GM19467 (cell line): ENCODE results near the gene ACER2.
A peak's percentile ranks its signal among the peaks of the same experiment; 100 is the strongest.

Experiments used
- ATAC-seq: cut with Tn5 transposase; IDR thresholded peaks from one replicate; pipeline ENCODE4 v1.9.1; 2021; ENCODE audit warnings: mild to moderate bottlenecking, moderate library complexity; ENCODE audit not compliant: unreplicated experiment

ACER2 gene

DNA sequence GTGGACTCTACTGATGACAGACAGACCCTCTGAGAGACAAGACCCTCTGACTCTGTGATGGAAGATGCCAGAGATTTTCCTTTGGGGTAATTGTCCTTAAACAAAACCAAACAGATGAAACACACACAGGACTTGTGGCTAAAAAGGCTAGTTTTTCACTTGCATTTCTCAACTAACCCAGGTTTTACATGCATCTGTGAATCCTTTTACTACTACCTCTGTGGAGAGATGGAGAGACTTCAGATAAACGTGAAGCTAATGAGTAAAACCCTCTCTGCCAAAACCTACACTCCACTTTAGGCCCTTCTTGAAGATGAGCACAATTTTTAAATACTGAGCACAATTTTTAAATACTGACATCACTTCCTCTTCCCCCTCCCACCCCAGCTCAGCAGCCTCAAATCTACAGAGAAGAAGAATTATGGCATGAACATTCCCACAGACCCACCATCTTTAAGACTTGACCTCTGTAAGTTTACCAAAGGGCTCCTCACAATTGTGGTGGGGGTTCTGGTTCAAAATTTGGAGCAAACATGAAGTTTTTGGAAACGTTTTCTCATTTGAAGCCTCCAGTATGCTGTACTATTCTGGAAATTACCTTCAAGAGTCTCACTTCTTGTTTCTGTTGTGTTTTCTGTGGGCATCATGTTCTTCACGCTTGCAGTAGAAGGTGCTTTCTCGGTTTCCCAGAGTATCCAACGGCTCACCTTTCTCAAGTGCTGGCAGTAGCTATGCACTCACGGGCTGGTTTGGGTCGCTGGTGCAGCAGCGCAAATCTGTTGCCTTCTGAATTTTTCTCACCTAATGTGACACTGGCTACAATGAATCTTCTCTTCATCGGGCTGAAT, 42.7 kb downstream of the ACER2 start:
- peak; percentile 80 for ATAC-seq

DNA sequence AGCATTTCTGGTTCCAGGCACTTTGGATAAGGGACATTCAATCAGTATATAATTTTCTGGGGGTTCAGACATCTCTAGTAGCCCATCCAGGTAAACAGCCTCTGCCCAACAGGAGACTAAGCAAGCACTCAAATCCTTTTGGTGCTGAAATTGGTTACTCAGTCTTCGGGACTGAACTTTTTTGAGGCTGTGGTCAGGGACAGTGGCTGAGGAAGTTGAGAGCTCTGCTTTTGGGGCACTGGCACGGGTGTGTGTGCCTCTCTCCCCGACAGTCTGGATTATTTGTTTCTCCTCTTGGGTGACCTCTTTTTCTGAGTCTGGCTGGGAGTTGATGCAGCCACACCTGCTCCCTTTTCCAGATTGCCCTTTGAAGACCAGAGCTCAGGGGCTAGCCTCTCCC, 47.6 kb downstream of the ACER2 start:
- ATAC-seq = no peak

DNA sequence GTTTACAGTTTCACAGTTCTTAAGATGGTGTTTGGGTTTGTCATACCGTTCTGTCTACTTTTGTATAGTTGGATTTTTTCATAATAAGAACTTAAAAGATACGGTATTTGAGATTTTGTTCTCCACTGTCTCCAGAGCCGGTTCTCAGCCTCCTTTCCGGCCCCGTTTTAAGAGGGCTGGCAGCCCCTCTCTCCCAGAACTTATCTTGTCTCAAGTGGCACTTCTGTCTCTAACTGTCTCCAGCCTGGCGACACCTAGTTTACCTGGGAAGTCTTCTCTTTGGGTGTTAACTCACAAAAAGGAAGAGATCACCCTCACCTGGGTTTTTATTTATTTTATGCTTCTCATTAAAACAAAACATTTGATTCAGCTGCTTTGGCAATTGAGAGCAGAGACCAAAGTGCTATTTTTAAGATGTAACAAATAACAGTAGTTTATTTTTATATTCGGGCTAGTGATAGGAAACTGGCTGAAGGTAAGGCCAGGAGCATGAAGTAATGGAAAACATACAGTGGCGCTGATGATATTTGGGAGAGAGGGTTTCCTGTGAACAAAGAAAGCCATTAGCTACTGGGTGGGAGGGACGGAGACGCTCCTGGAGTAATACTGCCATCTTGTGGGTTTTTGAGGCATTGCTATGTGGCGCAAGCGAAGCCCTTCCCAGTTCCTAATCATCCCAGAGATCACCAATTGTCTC, 48.3 kb downstream of the ACER2 start:
- ATAC-seq = peak; percentile 90

DNA sequence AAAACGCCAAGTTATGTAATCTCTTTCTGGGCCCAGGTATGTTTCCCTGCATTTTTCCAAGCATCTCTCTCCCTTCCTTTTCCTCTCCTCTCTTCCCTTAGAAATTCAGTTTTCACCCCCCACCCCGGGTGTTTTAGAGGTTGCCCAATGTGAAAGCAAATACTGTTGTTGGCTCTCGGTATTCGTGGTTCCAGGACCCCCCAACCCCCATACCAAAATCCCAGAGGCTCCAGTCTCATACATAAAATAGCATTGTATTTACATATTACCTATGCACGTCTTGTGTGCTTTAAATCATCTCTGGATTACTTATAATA, 48.8 kb downstream of the ACER2 start:
- ATAC-seq = peak; percentile 8

DNA sequence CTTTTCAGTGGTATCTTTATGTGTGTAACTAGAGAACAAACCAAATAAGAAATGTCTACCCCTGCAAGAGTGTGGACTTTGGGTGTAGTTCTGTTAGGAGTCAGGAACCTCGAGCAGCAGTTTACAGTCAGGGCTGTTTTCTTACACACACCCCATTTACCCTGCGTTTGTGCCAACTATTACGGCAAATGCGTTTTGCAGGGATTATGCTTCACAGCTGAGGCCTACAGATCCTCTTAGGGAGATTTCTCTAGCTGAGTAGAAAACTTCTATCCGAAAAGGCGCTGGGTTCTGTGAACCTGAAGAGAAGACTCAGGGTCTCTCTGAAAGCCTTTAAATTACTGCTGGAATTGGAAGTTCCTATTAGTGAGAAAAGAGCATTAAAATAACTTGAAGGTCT, 51.4 kb downstream of the ACER2 start:
- ATAC-seq = no peak

DNA sequence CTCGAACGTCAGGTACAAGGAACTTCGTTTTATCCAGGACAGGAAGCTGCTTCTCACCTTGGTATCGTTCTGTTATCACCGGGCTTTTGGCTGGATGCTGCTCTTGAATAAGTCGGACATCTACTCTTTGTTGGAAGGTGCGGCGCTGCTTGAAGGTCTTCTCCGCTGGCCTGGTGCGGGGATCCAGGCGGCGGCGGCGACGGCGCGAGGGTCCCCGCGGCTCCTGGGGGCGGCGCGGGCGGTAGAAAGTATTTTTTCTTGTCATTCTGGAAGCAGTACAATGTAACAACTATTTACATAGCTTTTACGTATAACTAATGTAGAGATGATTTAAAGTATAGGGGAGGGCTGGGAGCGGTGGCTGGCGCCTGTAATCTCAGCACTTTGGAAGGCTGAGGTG, 52.3 kb downstream of the ACER2 start:
- ATAC-seq = no peak

DNA sequence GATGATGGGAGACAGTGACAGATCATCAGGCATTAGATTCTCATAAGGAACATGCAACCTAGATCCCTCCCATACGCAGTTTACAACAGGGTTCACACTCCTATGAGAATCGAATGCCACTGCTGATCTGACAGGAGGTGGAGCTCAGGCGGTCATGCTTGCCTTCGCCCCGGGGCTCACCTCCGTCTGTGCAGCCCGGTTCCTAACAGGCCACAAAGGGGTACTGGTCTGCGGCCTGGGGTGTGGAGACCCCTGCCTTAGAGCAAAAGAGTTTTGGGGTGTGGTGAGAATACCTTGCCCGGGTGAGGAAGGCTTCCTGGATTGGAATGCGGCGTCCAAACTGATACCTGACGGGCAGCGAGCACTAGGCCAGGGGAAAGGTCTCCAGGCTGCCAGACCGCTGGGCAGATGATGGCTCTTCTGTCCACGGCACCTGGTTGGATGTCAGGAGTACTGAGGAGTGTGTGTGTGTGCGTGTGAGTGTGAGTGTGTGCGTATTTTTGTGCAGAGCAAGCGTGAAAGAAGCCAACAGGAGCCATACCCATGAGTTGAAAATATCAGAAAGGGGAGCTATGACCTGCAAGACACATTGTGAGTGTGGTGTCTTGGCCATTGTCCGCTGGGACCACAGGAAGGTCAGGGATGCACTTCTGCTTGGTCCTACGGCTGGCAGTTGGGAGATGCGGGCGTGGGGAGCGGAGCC, 55.4 kb downstream of the ACER2 start:
- ATAC-seq = no peak

DNA sequence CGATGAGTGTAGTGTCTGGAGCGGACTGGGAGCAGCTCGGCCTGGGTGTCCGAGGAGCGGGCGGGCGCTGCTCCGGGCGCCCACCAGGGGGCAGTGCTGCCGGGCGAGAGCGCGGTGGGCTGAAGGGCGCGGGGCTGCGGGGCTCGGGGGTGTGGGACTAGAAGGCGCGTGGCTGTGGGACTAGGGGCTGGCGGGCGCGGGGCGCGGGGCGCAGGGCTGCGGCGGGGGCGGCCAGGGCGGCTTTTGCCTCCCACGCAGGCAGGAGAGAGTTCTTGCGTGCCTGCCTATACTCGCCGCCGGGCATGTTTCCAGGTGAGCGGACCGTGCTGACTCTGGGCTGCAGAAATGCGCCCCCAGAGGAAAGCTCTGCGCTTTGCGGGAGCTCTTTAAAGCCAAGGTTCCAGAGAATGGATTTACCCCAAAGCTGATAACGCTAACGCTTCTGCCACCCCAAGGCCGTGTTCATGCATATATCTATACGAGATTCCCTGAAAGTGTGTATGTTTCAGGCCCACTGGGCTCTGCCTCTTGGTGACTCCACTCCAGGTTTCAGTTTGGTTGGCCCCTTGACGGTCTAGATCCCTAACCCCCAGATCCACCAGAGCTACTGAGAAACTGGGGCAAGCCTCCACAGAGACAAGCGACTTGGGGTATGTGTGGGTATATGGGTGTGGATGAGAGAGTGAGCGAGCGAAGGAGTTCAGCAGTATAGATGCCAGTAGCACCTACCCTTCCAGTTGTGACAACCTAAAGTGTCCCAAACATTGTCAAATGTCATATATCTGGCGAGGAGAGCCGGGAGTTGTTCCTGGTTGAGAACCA, 56.2 kb downstream of the ACER2 start:
- peak; percentile 89 for ATAC-seq

DNA sequence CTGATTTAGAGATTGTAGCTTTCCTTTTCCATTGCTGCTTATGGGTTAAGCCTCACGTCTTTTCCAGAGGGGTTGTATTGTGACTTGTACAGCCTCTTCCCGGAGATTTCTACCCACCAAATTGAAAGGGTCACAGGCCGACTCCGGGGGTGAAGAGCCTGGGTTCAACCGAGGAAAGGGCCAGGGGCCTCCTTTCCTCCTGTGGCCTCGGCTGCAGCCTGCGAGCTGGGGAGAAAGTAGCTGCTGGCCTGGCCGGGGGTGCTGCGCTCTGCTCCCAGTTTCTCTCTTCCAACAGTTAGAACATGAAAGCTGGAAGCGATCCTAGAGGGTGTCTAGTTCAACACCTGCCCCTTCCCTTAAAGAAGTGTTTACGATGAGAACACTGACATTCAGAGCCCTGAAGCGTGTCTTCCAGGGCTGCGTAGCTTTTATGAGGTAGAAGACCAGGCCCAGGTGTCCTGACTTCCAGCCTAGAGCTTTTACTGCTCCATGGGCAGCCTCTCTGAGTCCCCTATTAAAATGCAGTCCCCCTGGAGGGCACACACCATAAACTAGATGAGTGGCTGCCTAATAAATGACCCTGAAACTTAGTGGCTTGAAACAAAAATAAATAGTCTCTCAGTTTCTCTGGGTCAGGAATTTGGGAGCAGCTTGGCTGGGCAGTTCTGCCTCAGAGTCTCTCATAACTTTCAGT, 56.9 kb downstream of the ACER2 start:
- no peak for ATAC-seq

DNA sequence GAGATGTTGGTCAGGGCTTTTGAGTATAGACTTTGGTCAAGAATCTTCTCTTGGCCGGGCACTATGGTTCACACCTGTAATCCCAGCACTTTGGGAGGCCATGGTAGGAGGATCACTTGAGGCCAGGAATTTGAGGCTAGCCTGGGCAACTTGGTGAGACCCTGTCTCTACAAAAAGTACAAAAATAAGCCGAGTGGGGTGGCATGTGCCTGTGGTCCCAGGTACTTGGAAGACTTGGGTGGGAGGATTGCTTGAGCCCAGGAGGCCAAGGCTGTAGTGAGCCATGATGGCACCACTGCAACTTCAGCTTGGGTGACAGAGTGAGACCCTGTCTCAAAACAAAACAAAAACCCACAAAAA, 57.5 kb downstream of the ACER2 start:
- ATAC-seq = no peak

DNA sequence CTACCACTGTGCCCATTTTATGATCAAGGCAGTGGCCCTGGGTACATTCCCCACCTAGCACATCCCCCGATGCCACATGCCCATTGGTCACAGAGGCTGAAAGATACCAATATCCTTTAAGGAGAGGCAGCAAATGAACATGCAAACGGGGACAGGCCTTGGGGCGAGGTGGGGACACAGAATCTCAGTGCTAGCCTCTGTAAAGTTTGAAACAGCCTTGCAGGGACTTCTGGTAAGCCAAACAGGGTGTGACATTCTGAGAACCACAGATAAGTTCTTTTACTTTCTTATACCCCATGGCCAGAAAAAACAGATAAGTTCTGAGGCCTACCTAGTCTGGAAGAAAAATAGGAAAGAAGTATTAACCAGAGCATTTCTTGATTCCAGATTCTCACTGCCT, 60.5 kb downstream of the ACER2 start:
- no peak for ATAC-seq

DNA sequence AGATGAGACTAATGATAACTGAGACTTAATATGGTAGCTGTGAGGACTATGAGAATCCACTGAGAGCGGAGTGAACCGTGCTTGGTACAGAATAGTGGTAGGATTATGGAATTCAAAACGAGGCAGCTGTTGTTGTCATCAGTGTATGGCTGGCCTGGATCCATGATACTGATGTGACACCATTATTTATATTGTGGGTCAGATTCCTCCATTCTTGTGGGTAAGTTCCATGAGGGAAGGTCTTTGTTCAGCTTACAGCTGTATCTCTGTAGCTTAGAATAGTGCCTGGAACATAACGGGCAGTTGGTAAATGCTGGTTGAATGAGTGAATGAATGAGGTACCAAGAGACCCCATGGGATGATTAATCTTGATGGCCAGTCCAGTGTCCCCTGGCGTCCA, 61.8 kb downstream of the ACER2 start:
- ATAC-seq = no peak

DNA sequence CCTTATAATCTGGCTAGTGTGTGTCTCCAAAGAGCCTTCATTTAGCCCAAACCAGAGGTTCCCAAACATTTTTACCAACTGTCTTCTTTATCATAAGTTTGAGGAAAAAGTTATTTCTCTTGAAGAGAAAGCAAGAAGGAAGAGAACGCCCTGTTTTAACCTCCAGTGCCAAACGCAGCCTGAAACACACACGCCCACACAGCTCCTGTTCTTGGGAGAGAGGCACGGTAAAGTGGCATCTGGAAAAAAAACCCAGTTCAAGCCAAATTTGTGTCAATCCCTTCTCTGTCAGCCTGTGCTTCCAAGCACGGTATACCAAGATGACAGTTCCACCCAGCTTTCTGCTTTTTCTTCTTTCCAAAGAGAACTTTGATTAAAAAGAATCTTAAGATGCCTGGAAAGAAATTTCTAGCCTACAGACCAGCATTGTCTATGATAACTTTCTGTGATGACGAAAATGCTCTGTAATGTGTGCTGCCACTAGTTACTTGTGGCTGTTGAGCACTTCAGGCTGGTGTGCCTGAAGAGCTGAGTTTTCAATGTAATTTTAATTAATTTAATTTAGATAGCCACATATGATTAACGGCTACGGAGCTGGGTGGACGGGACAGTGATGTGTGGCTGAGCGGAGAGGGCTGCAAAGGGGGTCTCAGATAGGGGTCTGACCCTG, 62.3 kb downstream of the ACER2 start:
- ATAC-seq = no peak

DNA sequence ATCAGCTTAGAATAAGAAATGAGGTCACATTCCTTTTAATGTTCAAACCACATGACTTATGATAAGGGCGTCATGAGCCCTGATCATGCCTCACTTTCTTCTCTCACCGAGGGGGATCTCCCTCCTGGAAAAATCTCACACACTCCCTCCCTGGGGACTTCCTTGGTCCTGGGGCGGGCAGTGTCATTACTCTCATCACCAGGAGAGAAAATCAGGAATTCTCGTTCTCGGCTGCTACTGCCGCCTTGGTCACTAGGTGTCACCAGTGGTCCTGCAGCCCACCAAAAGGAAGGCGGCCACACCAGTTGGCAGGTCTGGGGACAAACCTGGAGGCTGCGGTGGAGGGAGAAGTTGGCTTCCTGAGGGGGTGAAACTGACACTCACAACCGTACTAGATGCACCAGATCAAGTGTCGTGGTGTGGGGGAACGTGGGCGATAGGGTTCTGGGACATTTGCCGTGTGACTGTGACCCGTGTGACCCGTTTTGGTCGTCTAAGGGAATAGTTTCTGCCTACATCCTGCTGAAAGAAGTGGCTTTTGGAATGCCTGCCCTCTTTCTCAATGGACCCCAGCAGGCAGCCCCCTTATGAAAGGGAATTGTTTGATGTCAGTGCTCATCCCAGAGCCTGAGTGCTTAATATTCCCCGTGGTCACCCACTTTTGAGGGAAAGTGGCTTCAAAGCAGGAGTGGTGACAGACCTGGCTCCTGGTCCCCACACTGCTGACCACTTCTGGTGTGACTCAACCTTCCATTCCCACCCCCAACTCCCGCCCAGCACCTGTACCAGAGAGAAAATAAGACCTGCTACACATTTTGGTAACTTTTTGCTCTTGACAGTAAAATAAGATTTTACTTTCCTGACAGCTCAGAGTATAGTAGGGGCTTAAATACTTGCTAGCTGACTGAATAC, 63.2 kb downstream of the ACER2 start:
- ATAC-seq = peak; percentile 78

DNA sequence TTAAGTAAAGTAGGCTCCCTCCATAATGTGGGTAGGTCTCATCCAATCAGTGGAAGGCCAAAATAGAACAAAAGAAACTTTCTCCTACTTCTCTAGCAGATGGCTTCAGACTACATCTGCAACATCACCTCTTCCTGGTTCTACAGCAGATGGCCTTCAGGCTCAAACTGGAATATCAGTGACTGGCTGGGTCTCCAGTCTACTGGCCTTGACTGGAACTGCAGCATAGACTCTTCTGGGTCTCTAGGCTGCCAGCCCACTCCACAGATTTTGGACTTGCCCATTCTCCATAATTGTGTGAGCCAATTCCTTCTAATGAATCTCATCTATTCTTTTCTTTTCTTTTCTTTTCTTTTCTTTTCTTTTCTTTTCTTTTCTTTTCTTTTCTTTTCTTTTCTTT, 64.8 kb downstream of the ACER2 start:
- ATAC-seq = no peak

DNA sequence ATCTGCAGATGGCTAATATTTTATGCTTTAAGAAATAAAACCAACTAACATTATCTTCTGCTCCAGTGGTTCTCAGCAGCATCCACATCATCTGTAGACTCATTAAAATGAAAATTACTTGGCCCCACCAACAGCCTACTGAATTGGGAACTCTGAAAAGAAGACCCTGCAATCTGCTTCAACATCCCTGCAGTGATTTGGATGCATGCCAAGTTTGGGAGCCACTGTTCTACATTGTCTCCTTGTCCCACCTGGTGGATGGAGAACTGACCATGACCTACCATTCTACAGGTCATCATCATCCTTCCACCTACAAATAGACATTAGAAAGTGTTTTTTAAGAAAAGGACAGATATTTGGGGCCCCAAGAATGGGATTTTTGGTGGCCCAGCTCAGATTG, 71.1 kb downstream of the ACER2 start:
- ATAC-seq = no peak

DNA sequence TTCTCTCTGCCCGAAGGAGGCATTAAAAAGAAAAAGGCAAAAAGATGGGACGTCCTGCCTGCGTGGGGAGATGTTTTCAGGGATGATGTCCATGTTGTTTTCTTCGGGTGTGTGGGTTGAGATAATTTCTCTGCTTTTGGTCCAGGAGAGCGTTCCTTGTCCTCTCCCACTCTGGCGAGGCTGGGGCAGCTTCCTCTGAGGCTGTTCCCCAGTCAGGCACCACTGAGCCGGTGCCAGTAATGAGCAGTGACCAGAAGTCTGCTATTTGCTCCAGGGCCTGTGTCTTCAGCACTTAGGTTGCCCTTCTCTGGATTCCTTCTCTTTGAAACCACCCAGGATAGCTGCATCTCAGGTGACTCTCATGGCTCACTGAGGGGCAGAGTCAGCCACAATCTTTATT, 71.5 kb downstream of the ACER2 start:
- ATAC-seq = no peak

DNA sequence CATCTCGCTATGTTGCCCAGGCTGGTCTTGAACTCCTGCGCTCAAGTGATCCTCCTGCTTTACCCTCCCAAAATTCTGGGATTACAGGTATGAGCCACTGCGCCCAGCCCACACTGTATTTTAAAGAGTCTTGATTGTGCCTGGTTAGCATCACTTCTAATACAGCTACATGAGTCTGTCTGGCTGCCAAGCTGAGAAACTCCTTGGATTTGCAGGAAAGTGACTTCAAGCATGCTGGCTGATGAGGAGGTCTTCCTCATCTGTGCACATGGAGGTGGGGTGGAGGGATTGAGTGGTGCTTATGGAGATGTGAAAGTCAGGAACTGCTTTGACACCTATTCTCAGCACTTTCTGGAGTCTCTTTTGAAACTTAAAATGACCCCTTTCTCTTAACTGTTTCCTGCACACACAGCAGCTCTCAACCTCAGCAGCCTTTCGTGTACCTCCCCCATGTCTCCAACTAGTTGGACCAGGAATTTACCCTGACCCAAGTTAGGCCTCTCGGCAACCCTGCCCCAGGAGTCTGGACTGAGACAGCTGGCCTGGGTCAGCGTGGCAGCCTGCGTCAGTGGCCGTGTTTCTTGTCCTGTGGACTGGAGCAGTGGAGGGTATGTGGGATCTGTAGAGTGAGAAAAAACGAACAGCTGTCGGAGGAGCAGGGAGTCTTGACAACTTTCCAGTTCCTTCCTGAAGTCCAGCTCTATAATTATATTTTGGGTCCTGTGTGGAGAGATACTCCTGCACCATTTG, 72.5 kb downstream of the ACER2 start:
- no peak for ATAC-seq
